Pancreas (tissue), 10 donors: ENCODE results near the gene LINGO1. TPM values are rescaled to one million over a fixed set of nuclear protein-coding genes. Genes with fewer than 3 reads are reported as not detected.

Experiments
- ATAC-seq, 4 donors: fragments of 200-7000 bp; cut with Tn5 transposase; one replicate each; pipeline versions ENCODE4 v1.8.0 to v1.9.1; 2020; ENCODE audit warnings: mild to moderate bottlenecking in 4 of 4, moderate library complexity in 4 of 4
- DNase-seq, 6 donors: peaks; one replicate each; pipeline ENCODE4 v3.0.0-alpha.2; 2020
- FAIRE-seq: peaks from 2 replicates; lab custom pipeline; 2012; peaks lifted over from hg19 to GRCh38; lab: Jason Lieb, UNC
- H3K27ac ChIP-seq, 4 donors: fragments of 200-600 bp; sonication (generic); 1 replicate in 3 of 4; 2 replicates in 1 of 4; pipeline versions ENCODE4 v1.5.0 to v1.8.0; 2020
- H3K27me3 ChIP-seq, 4 donors: fragments of 200-600 bp; one replicate each; pipeline ENCODE4 v1.8.0; 2021
- H3K36me3 ChIP-seq, 3 donors: fragments of 200-600 bp; sonication (generic) in 1 of 3; one replicate each; pipeline versions ENCODE4 v1.5.0 to v1.8.0; 2020 to 2021
- H3K4me1 ChIP-seq, 3 donors: fragments of 200-600 bp; one replicate each; pipeline ENCODE4 v1.8.0; 2021
- H3K4me3 ChIP-seq, 4 donors: fragments of 200-600 bp; sonication (generic) in 2 of 4; one replicate each; pipeline versions ENCODE4 v1.5.0 to v1.8.0; 2020 to 2021
- H3K9me3 ChIP-seq, 4 donors: fragments of 200-600 bp; one replicate each; pipeline ENCODE4 v1.8.0; 2021
- WGBS, 2 donors: extraction: QIAGEN DNeasy Blood & Tissue Kit; methylation state at CpG; one replicate each; pipeline ENCODE4 v1.1.7; 2013; 5-methylcytosine and 5-hydroxymethylcytosine counted together
- intact Hi-C, 3 donors: fragments of 100-400 bp; cut with DNase I; formaldehyde crosslinking; loops; one replicate each; pipeline versions ENCODE4 v1.11.1 to v1.14.2; 2022
- polyA plus RNA-seq, 2 donors: library from polyadenylated mRNA; stranded (reverse); fragments of 200-250 nt; gene quantifications; one replicate each; pipeline ENCODE4 v1.2.3, GENCODE V29; 2013
- total RNA-seq, 6 donors: library from RNA; stranded (reverse); fragmentation: NEBNext Ultra II Directional in 4 of 6; extraction: Animal tissue kit (Norgen Biotek cat#: 25700) in 4 of 6; gene quantifications; one replicate each; pipeline versions ENCODE4 v1.2.1 to v1.2.4, GENCODE V29; 2021 to 2023
- TF ChIP-seq, protein P1 (sequence below), 4 donors: fragments of 200-600 bp; sonication (generic) in 3 of 4; IDR thresholded peaks; one replicate each; pipeline versions ENCODE4 v1.5.0 to v1.8.0; 2021; ENCODE audit warnings: antibody characterized with exemption in 4 of 4
- donor health status: healthy with polysubstance abuse.
- donor health status: DM: no; HTN: no; CAD: no; lungs with moderate emphysema.
- donor health status: DM: no; HTN: no; CAD: no.
- donor health status: control.
- donor health status: control.
- donor health status: Bipolar disorder and iron deficiency.
- donor health status: DM: yes; HTN: yes; CAD: no.
- donor health status: DM: no; HTN: no; CAD: no.
- donor health status: DM: no; HTN: no; CAD: no.
- donor health status: DM: yes; HTN: yes; CAD: no.

LINGO1 gene
- total and polyA plus RNA-seq, 8 donors: 0.80 to 3.0 (median 1.7) TPM

DNA sequence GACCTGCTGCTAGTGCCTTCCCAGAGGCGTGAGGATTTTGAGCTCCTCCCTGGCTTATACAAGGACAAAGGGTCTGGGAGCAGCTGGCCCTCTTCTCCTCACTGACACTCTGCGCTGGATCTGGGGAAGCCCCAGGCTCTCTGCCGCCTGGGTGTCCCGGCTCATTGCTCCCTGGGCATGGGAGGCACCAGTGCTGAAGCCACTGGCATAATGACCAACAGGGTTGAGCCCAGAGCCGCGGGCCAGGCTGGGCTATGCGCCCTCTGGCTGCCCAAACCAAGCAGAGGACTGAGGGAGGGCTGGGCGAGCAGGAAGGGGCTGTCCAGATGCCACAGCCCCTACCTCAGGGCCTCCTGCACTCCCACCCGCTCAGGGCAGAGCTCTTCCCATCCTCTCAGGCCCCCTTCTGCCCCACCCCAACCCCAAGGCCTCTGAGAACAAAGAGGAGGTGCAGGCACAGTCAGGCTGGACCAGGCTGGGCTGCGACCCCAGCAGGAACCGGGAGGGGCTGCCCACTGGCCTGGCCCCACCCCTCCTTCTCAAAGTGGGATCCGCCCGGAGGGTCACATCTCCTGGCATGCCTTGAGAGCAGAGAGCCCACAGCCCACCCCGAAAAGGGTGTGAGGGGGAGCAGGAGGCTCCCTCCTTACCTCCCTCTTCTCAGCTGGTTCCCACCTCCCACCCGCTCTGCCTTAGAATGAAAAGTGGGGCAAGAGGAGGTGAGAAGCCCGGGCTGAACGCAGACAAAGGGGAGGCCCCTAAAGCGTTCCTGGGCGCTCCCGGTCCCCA is 1.6 kb downstream of the LINGO1 start:
- DNase-seq (peak in 2 of 6 donors; percentile 28 to 74), FAIRE-seq (no peak), ATAC-seq (peak in 1 of 4 donors; percentile 8)
- H3K36me3 ChIP-seq: no peaks in the 10 kb centered on the region
- TF ChIP-seq, protein P1, sequence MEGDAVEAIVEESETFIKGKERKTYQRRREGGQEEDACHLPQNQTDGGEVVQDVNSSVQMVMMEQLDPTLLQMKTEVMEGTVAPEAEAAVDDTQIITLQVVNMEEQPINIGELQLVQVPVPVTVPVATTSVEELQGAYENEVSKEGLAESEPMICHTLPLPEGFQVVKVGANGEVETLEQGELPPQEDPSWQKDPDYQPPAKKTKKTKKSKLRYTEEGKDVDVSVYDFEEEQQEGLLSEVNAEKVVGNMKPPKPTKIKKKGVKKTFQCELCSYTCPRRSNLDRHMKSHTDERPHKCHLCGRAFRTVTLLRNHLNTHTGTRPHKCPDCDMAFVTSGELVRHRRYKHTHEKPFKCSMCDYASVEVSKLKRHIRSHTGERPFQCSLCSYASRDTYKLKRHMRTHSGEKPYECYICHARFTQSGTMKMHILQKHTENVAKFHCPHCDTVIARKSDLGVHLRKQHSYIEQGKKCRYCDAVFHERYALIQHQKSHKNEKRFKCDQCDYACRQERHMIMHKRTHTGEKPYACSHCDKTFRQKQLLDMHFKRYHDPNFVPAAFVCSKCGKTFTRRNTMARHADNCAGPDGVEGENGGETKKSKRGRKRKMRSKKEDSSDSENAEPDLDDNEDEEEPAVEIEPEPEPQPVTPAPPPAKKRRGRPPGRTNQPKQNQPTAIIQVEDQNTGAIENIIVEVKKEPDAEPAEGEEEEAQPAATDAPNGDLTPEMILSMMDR (IDR thresholded peaks at IDR 0.05): peak in 1 of 4 donors; percentile 13
- H3K4me1 ChIP-seq: peaks cover 0 to 4% (median 0%) of the 10 kb centered on the region in 3 donors
- H3K27ac ChIP-seq: no peak overlapping the region
- H3K4me3 ChIP-seq: peak overlapping the region in 2 of 4 donors; percentile 56 to 60
- no peaks in the 10 kb centered on the region for H3K9me3 ChIP-seq
- no peaks in the 10 kb centered on the region for H3K27me3 ChIP-seq
- intact Hi-C loops: loop anchor here in 1 of 3 donors (10.0 kb wide), 1 partner anchor 194 kb away; no protein-coding TSS in a partner anchor
- 42 to 43% methylated on average over 19 to 20 of the region's 20 CpGs for WGBS, 2 donors

DNA sequence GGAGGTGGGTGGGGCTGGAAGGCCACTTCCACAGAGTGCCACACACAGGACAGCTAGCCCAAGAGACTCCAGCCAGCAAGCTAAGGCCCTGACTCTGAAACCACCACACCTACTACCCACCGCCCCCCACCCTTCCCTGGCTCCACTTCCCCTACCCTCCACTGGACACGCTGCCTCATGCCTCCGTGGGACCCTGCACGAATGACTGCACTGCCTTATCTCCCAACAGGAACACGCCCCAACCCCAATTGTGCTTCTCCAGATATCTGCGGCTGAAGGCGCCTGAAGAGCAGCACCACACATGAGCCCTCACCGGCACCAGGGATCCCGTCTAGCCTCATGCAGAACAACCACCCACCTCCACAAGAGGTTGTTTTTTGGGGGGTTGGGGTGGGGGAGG is 2.7 kb downstream of the LINGO1 start:
- WGBS, 2 donors: 86 to 91% methylated on average over 9 of the region's 9 CpGs
- FAIRE-seq: no peak
- intact Hi-C loops: loop anchor here in 1 of 3 donors (10.0 kb wide), 1 partner anchor 195 kb away; no protein-coding TSS in a partner anchor

DNA sequence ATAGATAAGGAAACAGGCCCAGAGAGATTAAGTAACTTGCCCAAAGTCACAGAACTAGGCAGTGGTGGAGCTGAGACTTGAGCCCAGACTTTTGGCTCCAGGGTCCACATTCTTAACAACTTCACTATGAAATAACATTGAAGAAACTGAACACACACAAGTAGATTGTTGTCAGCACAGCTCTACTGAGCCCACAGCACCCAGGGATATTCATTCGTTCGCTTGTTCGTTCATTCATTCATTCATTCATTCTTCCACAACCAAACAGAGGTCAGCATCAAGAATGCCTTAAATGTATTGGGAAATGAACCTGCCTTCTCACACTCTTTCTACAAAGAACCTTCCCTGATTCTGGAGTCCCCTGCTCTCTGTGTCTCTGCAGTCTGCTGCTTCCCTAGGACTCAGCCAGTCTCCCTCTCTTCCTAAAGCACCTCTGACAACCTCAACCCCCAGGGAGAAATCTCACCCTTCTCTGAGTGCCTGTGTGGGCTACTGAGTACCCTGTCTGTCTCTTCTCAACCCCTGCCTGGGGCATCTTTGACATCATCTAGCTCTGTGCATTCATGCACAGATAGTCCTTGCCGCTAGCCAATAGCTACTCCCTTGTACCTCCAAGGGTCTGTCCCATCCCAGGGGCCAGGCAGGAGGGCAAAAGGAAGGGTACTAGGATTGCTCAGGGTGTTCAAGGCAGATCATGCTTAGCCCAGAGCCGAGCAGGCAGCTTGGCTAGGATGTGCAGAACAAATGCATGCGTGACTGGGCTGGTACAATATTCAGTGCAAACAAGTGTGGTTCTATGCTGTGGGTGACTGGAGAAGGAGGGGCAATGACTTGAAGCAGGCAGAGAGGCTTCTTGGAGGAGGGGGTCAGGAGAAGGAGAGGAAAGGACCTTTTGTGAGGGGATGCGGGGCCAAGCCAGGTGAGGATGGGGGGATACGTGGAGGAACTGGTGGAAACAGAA is 3.4 kb downstream of the LINGO1 start:
- FAIRE-seq (no peak), ATAC-seq (no peak), DNase-seq (peak in 1 of 6 donors; percentile 16)
- Histone ChIP-seq H3K27me3 (no peaks in the 10 kb centered on the region), H3K36me3 (no peaks in the 10 kb centered on the region), H3K9me3 (no peaks in the 10 kb centered on the region), H3K4me3 (no peak overlapping the region), H3K4me1 (peaks cover 0 to 4% (median 0%) of the 10 kb centered on the region in 3 donors), H3K27ac (no peak overlapping the region)
- 79 to 86% methylated on average over 8 of the region's 8 CpGs for WGBS, 2 donors
- TF ChIP-seq, protein P1 (IDR thresholded peaks at IDR 0.05): no peak
- intact Hi-C loops: loop anchor here in 1 of 3 donors (10.0 kb wide), 1 partner anchor 195 kb away; no protein-coding TSS in a partner anchor

More for the DNA sequence above, 2.7 kb downstream of the LINGO1 start:
- Histone ChIP-seq H3K4me3 (no peak overlapping the region), H3K27me3 (no peaks in the 10 kb centered on the region), H3K9me3 (no peaks in the 10 kb centered on the region), H3K4me1 (peaks cover 0 to 4% (median 0%) of the 10 kb centered on the region in 3 donors), H3K27ac (no peak overlapping the region), H3K36me3 (no peaks in the 10 kb centered on the region)
- ATAC-seq: no peak
- TF ChIP-seq, protein P1 (IDR thresholded peaks at IDR 0.05): no peak
- DNase-seq: no peak

DNA sequence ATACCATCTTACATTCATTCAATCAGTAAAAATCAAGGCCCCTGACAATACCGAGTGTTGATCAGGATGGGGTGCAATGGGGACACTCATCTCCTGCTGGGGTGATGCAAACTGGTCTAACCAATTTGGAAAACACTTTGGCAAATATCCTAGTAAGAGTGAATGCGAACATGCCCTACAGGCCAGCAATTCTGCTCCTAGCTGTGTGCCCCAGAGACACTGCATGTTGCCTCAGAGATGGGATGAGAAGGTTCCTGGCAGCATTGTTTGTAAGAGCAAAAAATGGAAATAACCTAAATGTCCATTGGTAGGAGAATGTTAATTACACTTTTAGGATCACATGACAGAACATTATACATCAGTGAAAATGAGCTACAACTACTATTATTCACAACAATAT is 4.7 kb downstream of the LINGO1 start:
- Histone ChIP-seq H3K4me1 (no peaks in the 10 kb centered on the region), H3K27me3 (no peaks in the 10 kb centered on the region), H3K27ac (no peak overlapping the region), H3K4me3 (no peak overlapping the region), H3K9me3 (no peaks in the 10 kb centered on the region), H3K36me3 (no peaks in the 10 kb centered on the region)
- TF ChIP-seq, protein P1 (IDR thresholded peaks at IDR 0.05): no peak
- DNase-seq: no peak
- ATAC-seq: no peak
- WGBS, 2 donors: 92 to 98% methylated on average over 2 of the region's 2 CpGs
- FAIRE-seq: no peak
- intact Hi-C loops: no loop called here
